ENCODE data around the gene BAZ2B. TPM values are rescaled to one million over a fixed set of nuclear protein-coding genes. Genes with fewer than 3 reads are reported as not detected.
A peak's percentile ranks its signal among the peaks of the same experiment; 100 is the strongest.

BAZ2B gene
- total RNA-seq, 3 donors from 2014 or later: 58.9 to 98.1 (median 72.5) TPM

- no peak for TF ChIP-seq CTCF (IDR thresholded peaks at IDR 0.05)
- H3K4me3 ChIP-seq: no peak overlapping the region
- H3K36me3 ChIP-seq (ENCODE audit: low read depth): no peaks in the 10 kb centered on the region
- H3K4me1 ChIP-seq (ENCODE audit: low read depth): peaks cover 4% of the 10 kb centered on the region
- intact Hi-C loops (cut with DNase I, micrococcal nuclease): no loop called here
- no peak for DNase-seq
- no peak for ATAC-seq
- H3K9me3 ChIP-seq: no peaks in the 10 kb centered on the region
Measured at GRCh38 chr2:159622966-159623365, 6.6 kb upstream of the BAZ2B start.

GRCh38 chr2:159620796-159621195 is 4.4 kb upstream of the BAZ2B start:
- ATAC-seq (peak; percentile 10), DNase-seq (no peak)
- no peak for TF ChIP-seq CTCF (IDR thresholded peaks at IDR 0.05)
- intact Hi-C loops (cut with DNase I, micrococcal nuclease): no loop called here
- Histone ChIP-seq H3K9me3 (no peaks in the 10 kb centered on the region), H3K36me3 (ENCODE audit: low read depth) (no peaks in the 10 kb centered on the region), H3K4me1 (ENCODE audit: low read depth) (peaks cover 12% of the 10 kb centered on the region), H3K4me3 (no peak overlapping the region)

GRCh38 chr2:159617646-159618045 is 1.3 kb upstream of the BAZ2B start:
- DNase-seq (peak in 1 of 3 donors; percentile 64), ATAC-seq (no peak)
- Histone ChIP-seq H3K4me1 (ENCODE audit: low read depth) (peaks cover 14% of the 10 kb centered on the region), H3K36me3 (ENCODE audit: low read depth) (no peaks in the 10 kb centered on the region), H3K4me3 (no peak overlapping the region), H3K9me3 (no peaks in the 10 kb centered on the region)
- intact Hi-C loops (cut with DNase I, micrococcal nuclease): loop anchor here in 1 of 2 donors (10.0 kb wide), 1 partner anchor 97 kb away; the partner anchor contains the start of gene MARCHF7
- no peak for TF ChIP-seq CTCF (IDR thresholded peaks at IDR 0.05)

- peak overlapping the region; percentile 54 for H3K4me3 ChIP-seq
- peaks cover 16% of the 10 kb centered on the region for H3K4me1 ChIP-seq (ENCODE audit: low read depth)
- no peaks in the 10 kb centered on the region for H3K9me3 ChIP-seq
- DNase-seq (no peak), ATAC-seq (no peak)
- TF ChIP-seq CTCF (IDR thresholded peaks at IDR 0.05): no peak
- H3K36me3 ChIP-seq (ENCODE audit: low read depth): no peaks in the 10 kb centered on the region
- intact Hi-C loops (cut with DNase I, micrococcal nuclease): loop anchor here in 1 of 2 donors (10.0 kb wide), 1 partner anchor 98 kb away; the partner anchor contains the start of gene MARCHF7
Measured at GRCh38 chr2:159617100-159617499, 752 bp upstream of the BAZ2B start.

- H3K36me3 ChIP-seq (ENCODE audit: low read depth): no peaks in the 10 kb centered on the region
- no peak for TF ChIP-seq CTCF (IDR thresholded peaks at IDR 0.05)
- ATAC-seq: peak; percentile 91
- intact Hi-C loops (cut with DNase I, micrococcal nuclease): loop anchor here in 1 of 2 donors (10.0 kb wide), 1 partner anchor 99 kb away; the partner anchor contains the start of gene MARCHF7
- DNase-seq: peak; percentile 90 to 93 (median 91)
- peak overlapping the region; percentile 54 for H3K4me3 ChIP-seq
- peaks cover 21% of the 10 kb centered on the region for H3K4me1 ChIP-seq (ENCODE audit: low read depth)
- H3K9me3 ChIP-seq: no peaks in the 10 kb centered on the region
Measured at GRCh38 chr2:159615367-159616285, 722 bp downstream of the BAZ2B start.
